ENCODE measurements around the gene TMEM131L.

TMEM131L gene

DNA sequence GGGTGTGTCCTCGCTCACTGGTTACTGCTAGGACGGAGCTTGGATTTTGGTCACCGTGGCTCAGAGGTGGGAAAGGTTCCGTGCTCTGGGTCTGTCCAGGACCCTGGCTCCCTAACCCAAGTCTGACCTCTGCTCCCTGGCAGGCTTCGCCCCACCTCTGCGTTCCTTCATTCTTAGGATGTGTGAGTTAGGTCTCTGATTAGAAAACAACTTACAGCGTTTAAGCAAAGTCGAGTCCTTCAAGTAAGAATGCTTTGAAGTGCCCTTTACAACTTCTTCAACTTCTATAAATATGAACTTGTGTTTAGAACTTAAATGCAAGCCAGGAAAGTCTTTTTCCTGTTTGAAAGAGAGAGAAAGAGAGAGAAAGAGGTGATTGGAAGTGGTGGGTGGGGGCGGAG is 218.8 kb downstream of the TMEM131L start:
- Histone ChIP-seq H2AFZ (ENCODE audit: low read length) (no peak overlapping the region), H3K79me2 (ENCODE audit: low read length) (no peaks in the 10 kb centered on the region), H3K9me3 (replicated peaks; ENCODE audit: insufficient read depth, low read length) (no peaks in the 10 kb centered on the region), H3K9me2 (replicated peaks; ENCODE audit: insufficient read depth, low read length) (no peaks in the 10 kb centered on the region), H3K27me3 (replicated peaks; ENCODE audit: insufficient read depth, low read length) (no peaks in the 10 kb centered on the region; the same call in none of the 2 replicates), H3K4me3 (ENCODE audit: low read length) (no peak overlapping the region), H4K20me1 (ENCODE audit: insufficient read depth, low read length) (no peaks in the 10 kb centered on the region), H3K27ac (ENCODE audit: low read length) (no peak overlapping the region), H3K36me3 (replicated peaks; ENCODE audit: insufficient read depth, low read length) (no peaks in the 10 kb centered on the region), H3K4me1 (ENCODE audit: low read length) (no peaks in the 10 kb centered on the region), H3K9ac (ENCODE audit: low read length) (no peak overlapping the region), H3K4me2 (ENCODE audit: low read depth, low read length) (no peak overlapping the region), H3F3A (ENCODE audit: insufficient read depth, low read length) (no peaks in the 10 kb centered on the region)
- TF ChIP-seq EZH2phosphoT487 (IDR thresholded peaks at IDR 0.05; ENCODE audit: low read length) (no peak), EZH2 (optimal IDR thresholded peaks at IDR 0.05; ENCODE audit: low read depth, low read length) (no peak), CTCF (IDR thresholded peaks at IDR 0.05; ENCODE audit: low read length) (no peak)
- no peak for DNase-seq
